Smooth muscle cell (in vitro differentiated cells): Measurements from ENCODE around the gene PTPRM. TPM values are rescaled to one million over a fixed set of nuclear protein-coding genes. Genes with fewer than 3 reads are reported as not detected.

ENCODE experiments used
- DNase-seq: peaks from one replicate; lab custom pipeline; 2025; ENCODE audit not compliant: unreplicated experiment; lab: John Stamatoyannopoulos, UW
- H2AFZ ChIP-seq: fragments of 200-600 bp; sonication (generic); 2 replicates; pipeline ENCODE4 v1.6.0; 2016; ENCODE audit warnings: antibody characterized with exemption, low read depth, mild to moderate bottlenecking
- H3F3A ChIP-seq: fragments of 200-600 bp; sonication (generic); 2 replicates; pipeline ENCODE4 v1.6.0; 2017; ENCODE audit warnings: antibody characterized with exemption, low read depth
- H3K27ac ChIP-seq: fragments of 200-600 bp; sonication (generic); 2 replicates; pipeline ENCODE4 v1.5.1; 2016; ENCODE audit warnings: low read depth, mild to moderate bottlenecking
- H3K27me3 ChIP-seq: fragments of 200-600 bp; sonication (generic); 2 replicates; pipeline ENCODE4 v1.6.1; 2016; ENCODE audit warnings: low read depth, mild to moderate bottlenecking
- H3K36me3 ChIP-seq: fragments of 200-600 bp; sonication (generic); 2 replicates; pipeline ENCODE4 v1.5.1; 2016; ENCODE audit warnings: low read depth
- H3K4me1 ChIP-seq: fragments of 200-600 bp; sonication (generic); 2 replicates; pipeline ENCODE4 v1.5.1; 2016; ENCODE audit warnings: low read depth
- H3K4me2 ChIP-seq: fragments of 200-600 bp; sonication (generic); 2 replicates; pipeline ENCODE4 v1.6.0; 2016; ENCODE audit warnings: mild to moderate bottlenecking
- H3K4me3 ChIP-seq: fragments of 200-600 bp; sonication (generic); 2 replicates; pipeline ENCODE4 v1.5.1; 2016; ENCODE audit warnings: mild to moderate bottlenecking
- H3K79me2 ChIP-seq: fragments of 200-600 bp; sonication (generic); 2 replicates; pipeline ENCODE4 v1.6.0; 2016; ENCODE audit warnings: low read depth, mild to moderate bottlenecking
- H3K9ac ChIP-seq: fragments of 200-600 bp; sonication (generic); 2 replicates; pipeline ENCODE4 v1.6.0; 2016; ENCODE audit warnings: low read depth
- H3K9me3 ChIP-seq: fragments of 200-600 bp; sonication (generic); replicated peaks from 2 replicates; pipeline ENCODE4 v1.5.1; 2016; ENCODE audit warnings: low read depth
- H4K20me1 ChIP-seq: fragments of 200-600 bp; sonication (generic); 2 replicates; pipeline ENCODE4 v1.6.0; 2016; ENCODE audit warnings: low read depth
- whole genome bisulfite sequencing: methylation state at CpG from one replicate; pipeline ENCODE4 v1.1.7; 2016; ENCODE audit warnings: low lambda C conversion rate; 5-methylcytosine and 5-hydroxymethylcytosine counted together
- polyA plus RNA-seq: library from polyadenylated mRNA; unstranded; fragments of >200 nt; fragmentation: Nextera tagmentation; extraction: Ambion mirVana; gene quantifications from 2 replicates; pipeline ENCODE4 v1.2.1, GENCODE V29; 2016
- total RNA-seq: library from RNA; depleted of rRNA; stranded (reverse); fragments of >200 nt; gene quantifications from 2 replicates; pipeline ENCODE4 v1.2.3, GENCODE V29; 2014
- TF ChIP-seq, protein P1 (sequence below): fragments of 200-600 bp; sonication (generic); IDR thresholded peaks from 2 replicates; pipeline ENCODE4 v1.5.1; 2017; ENCODE audit warnings: borderline replicate concordance, mild to moderate bottlenecking, antibody characterized with exemption; ENCODE audit not compliant: insufficient read depth, poor library complexity, severe bottlenecking

PTPRM gene
- total and polyA plus RNA-seq, 2 experiments from 2014 or later: 57.5 to 115 TPM

GRCh38 chr18:7720395-7720794 is 153.3 kb downstream of the PTPRM start:
- Histone ChIP-seq H3K27me3 (no peaks in the 10 kb centered on the region), H3K4me3 (no peak overlapping the region), H3K9me3 (no peaks in the 10 kb centered on the region), H4K20me1 (peaks cover 49% of the 10 kb centered on the region), H3K36me3 (no peaks in the 10 kb centered on the region), H3K27ac (no peak overlapping the region), H3K9ac (no peak overlapping the region), H3K4me1 (peaks cover 14% of the 10 kb centered on the region), H3K79me2 (peaks cover 17% of the 10 kb centered on the region), H3K4me2 (no peak overlapping the region), H3F3A (no peaks in the 10 kb centered on the region), H2AFZ (no peak overlapping the region)
- 96% methylated on average over 1 of the region's 1 CpG for WGBS
- TF ChIP-seq, protein P1, sequence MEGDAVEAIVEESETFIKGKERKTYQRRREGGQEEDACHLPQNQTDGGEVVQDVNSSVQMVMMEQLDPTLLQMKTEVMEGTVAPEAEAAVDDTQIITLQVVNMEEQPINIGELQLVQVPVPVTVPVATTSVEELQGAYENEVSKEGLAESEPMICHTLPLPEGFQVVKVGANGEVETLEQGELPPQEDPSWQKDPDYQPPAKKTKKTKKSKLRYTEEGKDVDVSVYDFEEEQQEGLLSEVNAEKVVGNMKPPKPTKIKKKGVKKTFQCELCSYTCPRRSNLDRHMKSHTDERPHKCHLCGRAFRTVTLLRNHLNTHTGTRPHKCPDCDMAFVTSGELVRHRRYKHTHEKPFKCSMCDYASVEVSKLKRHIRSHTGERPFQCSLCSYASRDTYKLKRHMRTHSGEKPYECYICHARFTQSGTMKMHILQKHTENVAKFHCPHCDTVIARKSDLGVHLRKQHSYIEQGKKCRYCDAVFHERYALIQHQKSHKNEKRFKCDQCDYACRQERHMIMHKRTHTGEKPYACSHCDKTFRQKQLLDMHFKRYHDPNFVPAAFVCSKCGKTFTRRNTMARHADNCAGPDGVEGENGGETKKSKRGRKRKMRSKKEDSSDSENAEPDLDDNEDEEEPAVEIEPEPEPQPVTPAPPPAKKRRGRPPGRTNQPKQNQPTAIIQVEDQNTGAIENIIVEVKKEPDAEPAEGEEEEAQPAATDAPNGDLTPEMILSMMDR: no peak
- DNase-seq: no peak

DNA sequence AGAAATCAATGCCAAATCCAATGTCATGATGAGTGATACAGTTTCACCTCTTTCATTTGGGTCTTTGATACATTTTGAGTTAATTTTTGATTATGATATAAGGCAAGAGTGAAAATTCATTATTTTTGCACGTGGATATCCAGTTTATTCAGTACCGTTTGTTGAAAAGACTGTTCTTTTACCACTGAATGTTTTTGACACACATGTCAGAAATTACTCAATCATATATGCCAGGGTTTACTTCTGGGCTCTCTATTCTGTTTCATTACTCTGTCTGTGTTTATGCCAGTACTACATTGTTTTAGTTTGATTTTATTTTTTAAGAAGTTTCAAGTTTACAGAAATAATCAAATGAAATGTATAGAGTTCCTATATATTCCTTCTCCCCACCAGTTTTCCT is 154.4 kb downstream of the PTPRM start:
- Histone ChIP-seq H3K4me1 (peaks cover 14% of the 10 kb centered on the region), H3K79me2 (peaks cover 24% of the 10 kb centered on the region), H3K27me3 (no peaks in the 10 kb centered on the region), H3K4me2 (peak overlapping the region; percentile 38), H3K36me3 (no peaks in the 10 kb centered on the region), H3K27ac (peak overlapping the region; percentile 23), H2AFZ (no peak overlapping the region), H3K9me3 (no peaks in the 10 kb centered on the region), H3F3A (no peaks in the 10 kb centered on the region), H3K4me3 (no peak overlapping the region), H3K9ac (peak overlapping the region; percentile 17), H4K20me1 (peaks cover 58% of the 10 kb centered on the region)
- no peak for DNase-seq
- WGBS: 89% methylated on average over 2 of the region's 2 CpGs
- TF ChIP-seq, protein P1: no peak

- 66% methylated on average over 3 of the region's 3 CpGs for WGBS
- no peaks in the 10 kb centered on the region for H3K27me3 ChIP-seq
- TF ChIP-seq, protein P1: no peak
Measured at GRCh38 chr18:7722955-7723354, 155.8 kb downstream of the PTPRM start.

DNA sequence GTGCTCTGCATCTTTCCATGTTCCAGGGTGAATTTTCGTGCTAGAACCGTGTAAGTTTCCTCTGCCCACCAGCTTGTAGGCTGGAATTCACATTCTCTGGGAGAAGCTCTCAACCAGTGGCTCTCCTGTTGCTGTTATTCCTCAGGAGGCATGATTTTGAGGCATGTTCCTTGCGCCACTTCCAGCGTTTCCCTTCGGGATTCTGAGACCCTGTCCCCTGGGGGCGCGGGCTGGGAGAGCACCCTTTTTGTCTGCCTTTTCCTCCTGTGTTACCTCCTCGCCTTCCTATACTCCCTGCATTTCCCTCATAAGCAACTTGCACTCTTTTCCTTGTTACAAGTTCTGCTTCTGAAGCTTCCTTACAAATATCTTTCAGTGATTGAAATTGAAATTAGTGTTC is 156.4 kb downstream of the PTPRM start:
- TF ChIP-seq, protein P1: no peak

More at GRCh38 chr18:7722955-7723354, 155.8 kb downstream of the PTPRM start:
- Histone ChIP-seq H3K4me1 (peaks cover 14% of the 10 kb centered on the region), H3K4me2 (no peak overlapping the region), H2AFZ (no peak overlapping the region), H3K27ac (no peak overlapping the region), H3K9ac (no peak overlapping the region), H3K79me2 (peaks cover 36% of the 10 kb centered on the region), H3F3A (no peaks in the 10 kb centered on the region), H3K36me3 (no peaks in the 10 kb centered on the region), H3K9me3 (no peaks in the 10 kb centered on the region), H4K20me1 (peaks cover 54% of the 10 kb centered on the region), H3K4me3 (no peak overlapping the region)
- DNase-seq: no peak

More for the DNA sequence above, 156.4 kb downstream of the PTPRM start:
- Histone ChIP-seq H2AFZ (no peak overlapping the region), H3F3A (no peaks in the 10 kb centered on the region), H3K9ac (no peak overlapping the region), H3K4me2 (no peak overlapping the region), H3K27ac (no peak overlapping the region), H3K36me3 (no peaks in the 10 kb centered on the region), H3K79me2 (peaks cover 42% of the 10 kb centered on the region), H3K4me1 (peaks cover 14% of the 10 kb centered on the region), H3K9me3 (no peaks in the 10 kb centered on the region), H3K4me3 (no peak overlapping the region), H4K20me1 (peaks cover 54% of the 10 kb centered on the region), H3K27me3 (no peaks in the 10 kb centered on the region)
- 66% methylated on average over 8 of the region's 8 CpGs for WGBS
- no peak for DNase-seq
